NCI-H2171 treated with DMSO at 0.1 percent for 48 hours (cell line): ENCODE results near the gene POU2F2.

ENCODE experiments used
- DNase-seq: peaks from one replicate; lab custom pipeline; 2025; lab: John Stamatoyannopoulos, UW

The POU2F2 gene

GRCh38 chr19:42079886-42080763 is 52.1 kb downstream of the POU2F2 start:
- no peak for DNase-seq

GRCh38 chr19:42079276-42079669 is 53.0 kb downstream of the POU2F2 start:
- DNase-seq = no peak

- DNase-seq = no peak
These were observed 53.5 kb downstream of the POU2F2 start for GRCh38 chr19:42078538-42079275.

- DNase-seq = no peak
These were observed 54.2 kb downstream of the POU2F2 start for GRCh38 chr19:42078058-42078457.

- no peak for DNase-seq
These were observed 55.8 kb downstream of the POU2F2 start for GRCh38 chr19:42076380-42076944.

GRCh38 chr19:42075616-42076379 is 56.4 kb downstream of the POU2F2 start, which contains the start of gene ZNF574:
Gene ZNF574 (plus strand): TSS chr19:42076166. CDS start chr19:42078607, 2,441 bp downstream.
- DNase-seq = peak; percentile 99

- DNase-seq = peak; percentile 36
These were observed 57.0 kb downstream of the POU2F2 start for GRCh38 chr19:42075364-42075615.

- no peak for DNase-seq
These were observed 57.5 kb downstream of the POU2F2 start for GRCh38 chr19:42074513-42075363.

GRCh38 chr19:42071247-42071646 is 61.0 kb downstream of the POU2F2 start:
- DNase-seq = no peak

- peak; percentile 68 for DNase-seq
These were observed 62.5 kb downstream of the POU2F2 start, which contains the start of gene GRIK5 for GRCh38 chr19:42069619-42070351. Gene GRIK5 (minus strand): TSS chr19:42070206. CDS start chr19:42065770, 4,436 bp downstream.

- no peak for DNase-seq
These were observed 63.3 kb downstream of the POU2F2 start for GRCh38 chr19:42068756-42069571.

- no peak for DNase-seq
These were observed 63.9 kb downstream of the POU2F2 start for GRCh38 chr19:42068361-42068755.

- DNase-seq = no peak
These were observed 64.8 kb downstream of the POU2F2 start for GRCh38 chr19:42067315-42067888.

GRCh38 chr19:42066075-42066754 is 66.0 kb downstream of the POU2F2 start:
- DNase-seq = no peak

- no peak for DNase-seq
These were observed 66.7 kb downstream of the POU2F2 start for GRCh38 chr19:42065511-42065910.

GRCh38 chr19:42065051-42065450 is 67.2 kb downstream of the POU2F2 start:
- DNase-seq = no peak

GRCh38 chr19:42064432-42064831 is 67.8 kb downstream of the POU2F2 start:
- DNase-seq = no peak

GRCh38 chr19:42062381-42062780 is 69.9 kb downstream of the POU2F2 start:
- no peak for DNase-seq

GRCh38 chr19:42060117-42060516 is 72.1 kb downstream of the POU2F2 start:
- DNase-seq = no peak
